Caco-2 (cell line): ENCODE measurements around the gene MRC2. TPM values are rescaled to one million over a fixed set of nuclear protein-coding genes. Genes with fewer than 3 reads are reported as not detected.

Source experiments
- BruUV-seq: library from RNA; stranded (reverse); fragments of 400-500 nt; replicated peaks from 2 replicates; lab custom pipeline; 2021; lab: Mats Ljungman, UMichigan
- CTCF ChIA-PET: fragments of 300-600 bp; sonication (Branson Sonifier 250); formaldehyde crosslinking; loops from one replicate; lab custom pipeline; 2022; ENCODE audit warnings: antibody characterized with exemption; lab: Charles Lee
- POLR2A ChIA-PET: fragments of 300-600 bp; sonication (Branson Sonifier 250); formaldehyde crosslinking; loops from one replicate; lab custom pipeline; 2022; ENCODE audit warnings: antibody characterized with exemption; lab: Charles Lee
- DNase-seq, 2 experiments: peaks; one replicate each; pipeline versions ENCODE4 v3.0.0 to v3.0.0-alpha.2; 2020 to 2022
- H3K27me3 ChIP-seq: replicated peaks from 2 replicates; pipeline ENCODE4 v1.6.0; 2011; ENCODE audit warnings: low read length; ENCODE audit not compliant: control insufficient read depth, insufficient read depth
- H3K36me3 ChIP-seq: 2 replicates; pipeline ENCODE4 v1.5.1; 2011; ENCODE audit warnings: low read length; ENCODE audit not compliant: control insufficient read depth, insufficient read depth
- H3K4me1 ChIP-seq: fragments of 250-450 bp; sonication (Bioruptor Pico); 2 replicates; pipeline ENCODE4 v1.5.1; 2020; ENCODE audit warnings: mild to moderate bottlenecking
- H3K4me3 ChIP-seq: 2 replicates; pipeline ENCODE4 v1.5.1; 2011; ENCODE audit warnings: low read depth, mild to moderate bottlenecking, control low read depth, low read length
- H3K9me3 ChIP-seq: fragments of 250-450 bp; sonication (Bioruptor Pico); 2 replicates; pipeline ENCODE4 v1.5.1; 2020; ENCODE audit warnings: mild to moderate bottlenecking, moderate library complexity
- H3K27ac Mint-ChIP-seq: one replicate; pipeline ENCODE4 v1.8.0; 2022; ENCODE audit warnings: mixed read lengths; ENCODE audit not compliant: unreplicated experiment
- H3K27me3 Mint-ChIP-seq: one replicate; pipeline ENCODE4 v1.8.0; 2022; ENCODE audit warnings: mixed read lengths; ENCODE audit not compliant: insufficient read depth, unreplicated experiment
- H3K36me3 Mint-ChIP-seq: one replicate; pipeline ENCODE4 v1.8.0; 2022; ENCODE audit warnings: mild to moderate bottlenecking, mixed read lengths; ENCODE audit not compliant: insufficient read depth, unreplicated experiment
- H3K4me1 Mint-ChIP-seq: one replicate; pipeline ENCODE4 v1.8.0; 2022; ENCODE audit warnings: low read depth, mixed read lengths; ENCODE audit not compliant: unreplicated experiment
- H3K4me3 Mint-ChIP-seq: one replicate; pipeline ENCODE4 v1.8.0; 2022; ENCODE audit warnings: mild to moderate bottlenecking, moderate library complexity, mixed read lengths; ENCODE audit not compliant: unreplicated experiment
- H3K9me3 Mint-ChIP-seq: one replicate; pipeline ENCODE4 v1.8.0; 2022; ENCODE audit warnings: mixed read lengths; ENCODE audit not compliant: unreplicated experiment
- CTCF ChIP-seq, 2 experiments: fragments of 200-600 bp in 1 of 2; IDR thresholded peaks; 1 replicate in 1 of 2; 2 replicates in 1 of 2; pipeline versions ENCODE4 v1.5.1 to v1.8.0; 2011 to 2022; ENCODE audit warnings: antibody characterized with exemption in 1 of 2, control low read depth in 1 of 2, inconsistent platforms in 1 of 2, low read depth in 1 of 2, low read length in 1 of 2, mild to moderate bottlenecking in 1 of 2, moderate library complexity in 1 of 2; ENCODE audit not compliant: insufficient read depth in 1 of 2, severe bottlenecking in 1 of 2, unreplicated experiment in 1 of 2
- intact Hi-C: fragments of 100-400 bp; cut with micrococcal nuclease; formaldehyde crosslinking; loops from one replicate; pipeline ENCODE4 v1.10.0; 2022; ENCODE audit not compliant: unreplicated experiment
- total RNA-seq: library from RNA; stranded (reverse); gene quantifications from 2 replicates; pipeline ENCODE4 v1.2.3, GENCODE V29; 2022

MRC2 gene
- total RNA-seq, 1 experiment from 2014 or later = 7.0 TPM

- no peaks in the 10 kb centered on the region for H3K36me3 Mint-ChIP-seq
- no peak for TF ChIP-seq CTCF (IDR thresholded peaks at IDR 0.05; ENCODE audit: insufficient read depth in 1 of 2, low read depth in 1 of 2, low read length in 1 of 2, severe bottlenecking in 1 of 2, unreplicated experiment in 1 of 2)
- H3K4me3 ChIP-seq = no peak overlapping the region
- intact Hi-C loops = no loop called here
- peaks cover 4% of the 10 kb centered on the region for H3K4me1 Mint-ChIP-seq
- ChIA-PET CTCF (no interaction called here), POLR2A (no interaction called here)
- H3K9me3 Mint-ChIP-seq = no peaks in the 10 kb centered on the region
- DNase-seq = no peak
- no peaks in the 10 kb centered on the region for H3K4me1 ChIP-seq
- H3K27me3 ChIP-seq = no peaks in the 10 kb centered on the region
- no peak overlapping the region for H3K4me3 Mint-ChIP-seq
- no TSS peak for BruUV-seq
- no peaks in the 10 kb centered on the region for H3K36me3 ChIP-seq
- H3K9me3 ChIP-seq = no peaks in the 10 kb centered on the region
- H3K27ac Mint-ChIP-seq = no peak overlapping the region
- no peaks in the 10 kb centered on the region for H3K27me3 Mint-ChIP-seq
Observed at GRCh38 chr17:62676952-62677596, 49.6 kb downstream of the MRC2 start.

DNA sequence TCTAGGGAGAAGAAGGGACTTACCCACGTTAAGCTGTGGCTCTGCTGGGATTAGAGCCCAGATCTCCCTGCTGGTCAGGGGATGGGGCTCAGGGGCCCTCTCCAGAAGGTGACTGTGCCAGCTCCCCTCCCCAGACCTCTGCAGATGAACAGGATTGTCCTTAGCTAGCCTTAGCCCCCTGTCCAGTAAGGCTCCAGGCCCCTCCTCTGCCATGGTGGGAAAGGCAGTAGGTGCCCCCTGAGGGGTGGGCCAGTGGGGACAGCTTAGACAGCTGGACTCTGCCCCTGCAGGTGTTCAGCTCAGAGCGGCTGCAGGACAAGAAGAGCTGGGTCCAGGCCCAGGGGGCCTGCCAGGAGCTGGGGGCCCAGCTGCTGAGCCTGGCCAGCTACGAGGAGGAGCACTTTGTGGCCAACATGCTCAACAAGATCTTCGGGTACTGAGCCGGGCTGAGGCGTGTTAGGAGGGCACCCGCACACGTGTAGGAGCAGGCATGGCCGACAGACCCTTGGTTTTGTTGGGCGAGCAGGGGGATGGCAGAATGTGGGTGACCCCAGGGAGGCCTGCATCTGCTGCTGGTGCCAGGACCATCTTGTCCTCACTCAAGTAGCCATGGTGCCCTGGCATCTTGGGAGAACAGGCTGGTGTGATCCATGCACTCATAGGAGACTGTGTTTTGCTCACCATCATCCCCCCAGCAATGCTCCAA is 50.9 kb downstream of the MRC2 start:
- Mint-ChIP-seq H3K27me3 (no peaks in the 10 kb centered on the region), H3K4me3 (no peak overlapping the region), H3K9me3 (no peaks in the 10 kb centered on the region), H3K4me1 (no peaks in the 10 kb centered on the region), H3K27ac (no peak overlapping the region), H3K36me3 (no peaks in the 10 kb centered on the region)
- intact Hi-C loops = no loop called here
- DNase-seq = no peak
- Histone ChIP-seq H3K27me3 (no peaks in the 10 kb centered on the region), H3K4me3 (no peak overlapping the region), H3K4me1 (no peaks in the 10 kb centered on the region), H3K9me3 (no peaks in the 10 kb centered on the region), H3K36me3 (no peaks in the 10 kb centered on the region)
- POLR2A ChIA-PET = no interaction called here
- TF ChIP-seq CTCF (IDR thresholded peaks at IDR 0.05; ENCODE audit: insufficient read depth in 1 of 2, low read depth in 1 of 2, low read length in 1 of 2, severe bottlenecking in 1 of 2, unreplicated experiment in 1 of 2) = no peak
- CTCF ChIA-PET = no interaction called here
- BruUV-seq = no TSS peak

DNA sequence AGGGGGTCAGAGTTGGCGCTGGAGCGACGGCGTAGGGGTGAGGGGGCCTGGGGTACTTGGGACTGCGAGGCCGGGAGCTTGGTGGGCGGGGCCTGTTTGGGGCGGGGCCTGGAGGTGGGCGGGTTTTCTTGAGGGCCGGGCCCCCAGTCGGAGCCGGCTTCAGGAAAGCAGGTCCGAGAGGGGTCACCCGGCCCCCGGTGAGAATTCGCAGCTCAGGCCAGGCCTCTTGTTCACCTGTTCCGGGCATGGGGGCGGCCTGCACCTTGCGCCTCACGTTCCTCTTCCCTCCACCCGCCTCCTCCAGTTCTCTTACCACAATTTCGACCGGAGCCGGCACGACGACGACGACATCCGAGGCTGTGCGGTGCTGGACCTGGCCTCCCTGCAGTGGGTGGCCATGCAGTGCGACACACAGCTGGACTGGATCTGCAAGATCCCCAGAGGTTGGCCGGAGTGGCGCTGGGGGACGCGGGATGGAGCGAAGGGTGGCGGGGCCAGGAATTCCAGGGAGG is 52.5 kb downstream of the MRC2 start:
- no peaks in the 10 kb centered on the region for H3K4me1 Mint-ChIP-seq
- Histone ChIP-seq H3K9me3 (no peaks in the 10 kb centered on the region), H3K4me3 (peak overlapping the region; percentile 55), H3K36me3 (no peaks in the 10 kb centered on the region), H3K4me1 (no peaks in the 10 kb centered on the region), H3K27me3 (no peaks in the 10 kb centered on the region)
- peak overlapping the region; percentile 76 for H3K4me3 Mint-ChIP-seq
- intact Hi-C loops = no loop called here
- ChIA-PET POLR2A (interaction anchor here (0.6 kb wide), 1 partner anchor 608 kb away, joined by 3 read pairs; no protein-coding TSS in a partner anchor), CTCF (no interaction called here)
- no peaks in the 10 kb centered on the region for H3K27me3 Mint-ChIP-seq
- no peak overlapping the region for H3K27ac Mint-ChIP-seq
- no peaks in the 10 kb centered on the region for H3K36me3 Mint-ChIP-seq
- no peaks in the 10 kb centered on the region for H3K9me3 Mint-ChIP-seq
- peak in 1 of 2 experiments; percentile 32 for DNase-seq
- no TSS peak for BruUV-seq
- TF ChIP-seq CTCF (IDR thresholded peaks at IDR 0.05; ENCODE audit: insufficient read depth in 1 of 2, low read depth in 1 of 2, low read length in 1 of 2, severe bottlenecking in 1 of 2, unreplicated experiment in 1 of 2) = no peak
